Right forelimb (tissue), 1 donor: ENCODE measurements around the gene PLA2G5.

Experiments used
- DNase-seq: peaks from one replicate; pipeline ENCODE4 v3.0.0-alpha.2; 2018

Gene PLA2G5

GRCh38 chr1:20093303-20093702, 23.3 kb downstream of the PLA2G5 start:
- DNase-seq: no peak

DNA sequence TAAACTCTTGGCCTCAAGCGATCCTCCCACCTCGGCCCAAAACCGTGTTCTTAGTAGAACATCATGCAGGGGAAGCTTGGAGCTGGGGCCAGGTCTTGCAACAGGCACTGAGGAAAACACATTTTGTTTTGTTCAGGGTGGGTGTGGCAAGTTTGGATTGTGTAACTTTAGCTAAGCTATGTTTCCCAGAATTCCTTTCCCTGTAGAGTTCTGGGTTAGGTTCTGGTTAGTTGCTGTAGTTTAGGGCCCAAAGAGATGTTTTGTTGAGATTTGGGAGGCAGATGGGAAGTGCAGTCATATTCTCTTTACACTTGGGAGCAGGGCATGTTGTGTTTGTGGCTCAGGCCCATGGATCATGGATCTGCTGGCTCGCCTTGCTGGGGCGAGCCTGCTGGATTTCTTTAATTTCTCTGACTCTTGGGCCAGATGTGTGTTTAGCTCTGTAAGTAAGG, 24.0 kb downstream of the PLA2G5 start:
- no peak for DNase-seq

DNA sequence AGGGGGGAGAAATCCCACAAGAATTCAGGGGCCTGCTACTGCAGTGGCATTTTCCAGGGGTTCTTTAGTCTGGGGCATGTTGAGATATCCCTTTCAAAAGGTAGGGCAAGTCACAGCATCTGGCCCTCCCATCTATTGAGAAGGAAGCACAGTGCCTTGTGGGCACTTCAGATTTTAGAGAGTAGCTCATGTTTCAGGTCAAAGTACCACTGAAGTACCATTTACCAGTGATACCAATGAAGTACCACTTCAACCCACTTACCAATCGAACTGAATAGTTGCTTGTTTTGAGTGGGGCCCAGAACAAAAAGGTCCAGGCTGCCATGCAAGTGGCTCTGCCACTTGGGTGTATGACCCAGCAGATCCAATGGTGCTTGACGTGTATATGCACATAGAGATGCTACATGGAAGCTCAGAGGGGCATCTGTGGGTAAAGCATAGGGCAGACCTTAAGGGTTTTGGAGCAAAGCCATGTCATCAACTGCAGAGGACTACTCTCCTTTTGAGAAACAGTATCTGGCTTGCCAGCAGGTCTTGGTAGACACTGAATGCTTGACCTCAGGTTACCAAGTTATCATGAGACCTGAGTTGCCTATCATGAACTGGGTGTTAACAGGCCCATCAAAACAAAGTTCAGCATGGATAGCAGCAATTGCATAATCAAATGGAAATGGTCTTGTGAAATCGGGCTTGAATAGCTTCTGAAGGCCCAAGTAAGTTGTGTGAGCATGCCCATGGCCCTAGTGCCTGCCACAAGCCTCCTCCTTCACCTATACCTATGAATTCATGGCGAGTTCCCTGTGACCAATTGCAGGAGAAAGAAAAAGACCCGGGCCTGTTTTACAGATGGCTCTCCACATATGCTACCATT, 25.8 kb downstream of the PLA2G5 start:
- DNase-seq: no peak

DNA sequence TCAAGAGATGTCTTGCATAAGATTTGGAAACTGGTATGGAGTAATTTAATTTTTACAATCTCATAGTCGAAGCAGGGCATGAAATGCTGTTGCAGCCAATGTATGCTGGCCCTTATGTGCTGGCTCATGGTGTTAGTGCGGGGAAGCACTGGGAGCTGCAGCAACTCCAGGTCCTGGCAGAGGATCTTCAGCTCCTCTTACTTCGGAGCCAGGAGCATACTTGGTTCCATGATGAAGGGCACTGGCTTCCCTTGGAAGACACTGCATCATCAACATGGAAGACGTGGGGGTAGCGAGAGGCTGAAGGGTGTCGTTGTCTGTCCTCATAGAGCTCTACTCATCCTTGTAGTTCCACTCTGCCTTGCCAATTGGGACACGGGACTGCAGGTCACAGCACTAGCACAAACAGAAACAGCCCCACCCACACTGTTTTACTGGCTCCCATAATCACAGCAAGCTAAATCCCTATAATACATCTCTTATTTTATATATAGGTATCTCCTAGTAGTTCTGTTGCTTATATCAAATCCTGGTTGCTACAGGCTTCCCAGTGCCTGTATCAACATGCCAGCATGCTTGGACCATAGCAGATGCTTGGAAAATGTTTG, 26.9 kb downstream of the PLA2G5 start:
- no peak for DNase-seq

DNA sequence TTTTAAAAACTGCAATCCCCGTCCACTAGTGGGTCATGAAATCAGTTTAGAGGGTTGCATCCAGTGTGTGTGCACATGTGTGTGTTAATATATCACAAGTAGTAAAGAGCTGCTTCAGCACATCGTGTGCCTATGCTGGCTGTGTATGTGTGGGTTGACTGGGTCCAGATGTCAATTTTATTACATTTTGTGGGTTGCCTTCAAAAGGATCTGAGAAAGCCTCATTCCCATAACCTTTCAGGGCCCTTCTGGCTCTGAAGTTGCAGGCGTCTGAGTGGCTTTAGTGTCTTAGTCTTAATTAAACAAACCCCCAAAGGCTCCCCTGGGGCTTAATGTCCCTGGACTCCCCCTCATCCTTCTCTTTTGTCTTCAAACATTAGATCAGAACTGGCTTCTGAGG, 29.5 kb downstream of the PLA2G5 start:
- no peak for DNase-seq

GRCh38 chr1:20100632-20101355, 30.8 kb downstream of the PLA2G5 start:
- no peak for DNase-seq

DNA sequence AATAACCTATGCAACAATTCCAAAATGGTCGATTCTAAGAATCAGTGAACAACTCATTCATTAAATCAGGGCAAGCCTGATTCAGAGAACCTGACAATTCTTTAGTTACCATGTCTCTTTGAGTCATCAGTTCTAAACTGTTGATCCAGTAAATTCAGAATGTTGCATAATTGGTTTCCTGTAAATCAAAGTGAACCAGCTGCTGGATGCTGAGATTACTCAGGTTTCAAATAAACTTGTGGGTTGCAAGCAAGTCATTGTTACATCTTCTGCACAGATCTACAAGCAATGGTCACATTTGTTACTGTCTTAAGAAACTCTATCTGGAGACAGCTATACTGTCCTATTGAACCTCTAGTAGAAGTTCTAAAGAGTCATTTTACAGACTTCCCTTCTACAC, 32.9 kb downstream of the PLA2G5 start:
- DNase-seq: no peak

DNA sequence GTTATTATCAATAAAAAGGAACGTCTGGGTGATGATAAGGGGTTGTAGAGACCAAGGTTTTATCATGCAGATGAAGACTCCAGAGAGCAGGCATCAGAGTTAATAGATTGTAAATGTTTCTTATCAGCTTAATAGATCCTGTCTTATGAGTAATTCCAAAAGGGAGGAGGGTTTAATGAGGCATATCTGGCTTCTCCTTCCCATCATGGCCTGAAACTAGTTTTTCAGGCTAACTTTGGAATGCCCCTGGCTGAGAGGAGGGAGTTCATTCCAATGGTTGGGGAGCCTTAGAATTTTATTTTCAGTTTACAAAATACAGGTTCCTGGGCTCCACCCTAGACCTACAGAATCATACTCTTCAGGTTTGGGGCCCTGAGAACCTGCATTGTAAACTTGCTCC, 35.9 kb downstream of the PLA2G5 start:
- DNase-seq: no peak

DNA sequence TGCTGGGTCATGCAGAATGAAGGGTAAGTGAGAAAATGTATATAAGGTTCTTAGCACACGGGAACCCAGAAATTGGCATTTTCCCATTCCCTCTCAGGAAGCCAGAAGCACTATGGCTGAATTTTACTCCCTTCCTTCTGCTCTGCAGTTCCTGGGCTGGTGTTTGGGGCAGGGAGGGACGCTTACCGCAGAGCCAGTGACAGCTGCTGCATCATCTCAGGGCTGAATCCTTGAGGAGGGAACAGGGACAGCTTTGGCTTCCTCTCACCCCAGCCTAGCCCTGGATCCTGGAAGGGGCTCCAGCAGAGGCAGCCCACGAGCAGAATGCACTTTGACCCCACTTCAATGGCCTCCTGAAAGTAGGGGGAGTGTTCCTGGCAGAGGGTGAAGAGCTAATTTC, 37.4 kb downstream of the PLA2G5 start:
- no peak for DNase-seq

DNA sequence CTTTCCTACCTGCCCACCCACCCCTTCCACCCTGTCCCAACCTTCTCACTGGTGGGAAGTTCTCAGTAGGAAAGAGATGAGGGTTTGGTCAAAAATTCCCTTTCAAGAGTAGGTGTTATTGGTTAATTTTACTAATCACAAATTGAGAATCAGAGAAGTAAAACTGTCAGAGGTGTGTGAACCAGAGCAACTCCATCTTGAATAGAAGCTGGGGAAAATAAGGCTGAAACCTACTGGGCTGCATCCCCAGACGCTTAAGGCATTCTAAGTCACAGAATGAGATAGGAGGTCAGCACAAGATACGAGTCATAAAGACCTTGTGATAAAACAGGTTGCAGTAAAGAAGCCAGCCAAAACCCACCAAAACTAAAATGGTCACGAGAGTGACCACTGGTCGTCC, 37.8 kb downstream of the PLA2G5 start:
- DNase-seq: no peak

DNA sequence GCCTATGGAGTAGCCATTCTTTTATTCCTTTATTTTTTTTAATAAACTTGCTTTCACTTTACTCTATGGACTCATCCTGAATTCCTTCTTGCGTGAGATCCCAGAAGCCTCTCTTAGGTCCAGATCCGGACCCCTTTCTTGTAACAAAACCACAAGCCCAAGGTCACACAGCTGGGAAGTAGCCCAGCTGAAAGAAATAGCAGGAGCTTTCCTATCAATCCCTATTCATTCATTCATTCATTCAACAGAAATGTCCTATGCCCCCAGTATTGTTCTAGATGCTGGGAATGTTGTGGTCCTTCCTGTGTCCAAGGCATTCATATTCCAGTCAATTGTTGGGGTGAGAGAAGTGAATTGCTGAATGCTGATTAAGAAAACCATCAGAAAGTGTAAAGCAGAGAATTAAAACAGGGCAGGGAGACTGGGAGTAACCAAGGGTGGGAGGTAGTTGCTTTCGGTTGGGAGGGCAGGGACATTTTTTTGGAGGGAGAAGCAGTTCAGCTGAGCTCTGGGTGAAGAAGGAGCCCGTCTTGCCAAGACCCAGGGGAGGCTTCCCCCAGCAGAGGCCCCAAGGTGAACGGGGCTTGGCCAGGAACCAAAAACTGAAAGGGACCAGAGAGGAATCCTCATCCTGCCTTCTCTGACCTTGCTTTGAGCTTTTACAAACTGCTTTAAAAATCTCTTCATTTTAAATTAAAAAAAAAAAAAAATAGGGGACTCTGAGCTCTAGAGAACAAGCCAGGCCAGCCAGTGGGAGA, 38.6 kb downstream of the PLA2G5 start:
- DNase-seq: no peak

DNA sequence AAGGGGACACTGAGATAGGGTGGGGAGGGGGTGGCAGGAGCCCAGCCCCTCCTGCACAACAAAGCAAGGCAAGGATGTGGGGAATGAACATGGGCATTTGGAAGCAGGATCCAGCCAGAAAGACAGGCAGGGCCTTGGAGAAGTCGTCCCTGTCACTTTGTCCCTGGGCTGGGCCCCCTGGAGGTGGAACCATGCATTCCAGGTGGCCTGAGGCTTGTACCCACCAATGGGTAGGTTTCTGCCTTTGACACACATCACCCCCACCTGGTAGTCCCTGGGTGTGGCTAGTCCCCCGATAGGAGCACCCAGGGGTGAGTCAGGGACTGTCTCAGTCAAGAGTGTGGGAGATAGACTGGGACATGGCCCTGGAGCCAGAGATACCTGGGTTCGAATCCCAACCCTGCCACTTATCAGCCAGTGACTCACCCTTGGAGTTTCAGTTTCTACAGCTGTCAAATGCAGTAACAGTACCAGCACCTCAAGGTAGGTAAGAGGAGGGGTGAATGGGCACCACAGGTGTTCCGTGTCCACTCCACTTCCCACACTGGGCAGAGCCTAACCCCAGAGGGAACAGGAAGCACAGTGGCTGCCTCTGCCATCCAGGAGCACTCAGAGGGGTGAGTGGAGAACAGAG, 39.3 kb downstream of the PLA2G5 start:
- no peak for DNase-seq

GRCh38 chr1:20110679-20111078, 40.7 kb downstream of the PLA2G5 start:
- DNase-seq: no peak

DNA sequence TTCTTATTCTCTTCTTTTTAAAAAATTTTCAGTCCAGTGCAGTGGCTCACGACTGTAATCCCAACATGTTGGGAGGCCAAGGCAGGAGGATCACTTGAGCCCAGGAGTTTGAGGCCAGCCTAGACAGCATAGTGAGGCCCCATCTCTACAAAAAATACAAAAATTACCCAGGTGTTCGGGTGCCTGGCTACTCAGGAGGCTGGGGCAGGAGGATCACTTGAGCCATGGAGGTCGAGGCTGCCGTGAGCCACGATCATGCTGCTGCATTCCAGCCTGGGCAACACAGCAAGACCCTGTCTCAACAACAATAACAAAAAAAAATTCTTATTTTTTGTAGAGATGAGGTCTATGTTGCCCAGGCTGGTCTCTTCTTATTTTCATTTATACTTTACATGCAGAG, 41.5 kb downstream of the PLA2G5 start:
- DNase-seq: no peak

DNA sequence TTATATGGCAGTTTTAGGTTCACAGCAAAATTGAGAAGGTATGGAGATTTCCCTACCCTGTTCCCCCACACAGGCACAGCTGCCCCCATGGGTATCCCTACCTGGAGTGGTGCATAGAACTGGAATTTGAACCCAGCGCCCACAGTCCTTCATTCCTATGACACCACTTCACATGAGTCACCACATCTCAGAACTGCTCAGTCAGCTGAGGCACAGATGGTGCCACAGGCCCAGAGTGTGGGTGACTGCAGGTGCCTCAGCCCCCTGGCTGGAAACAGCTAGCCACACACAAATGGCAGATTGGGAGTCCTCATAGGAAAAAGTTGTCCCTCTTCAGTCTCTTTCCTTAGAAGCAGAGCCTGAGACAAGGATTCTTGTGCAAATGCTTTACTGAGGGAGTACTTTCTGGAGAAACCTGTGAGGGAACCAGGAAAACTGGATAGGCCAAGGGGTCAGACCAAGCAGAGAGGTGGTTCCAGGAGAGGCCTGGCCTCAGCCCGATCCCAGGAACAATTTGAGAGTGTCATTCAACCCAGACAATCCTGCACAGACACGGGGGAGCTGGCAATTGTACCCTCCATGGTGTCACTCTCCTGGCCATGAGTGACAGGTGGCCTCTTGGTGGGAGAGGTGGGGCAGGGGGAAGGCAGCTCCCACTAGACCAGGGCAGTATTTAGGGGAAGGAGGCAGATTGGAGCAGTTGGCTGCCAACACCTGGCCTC, 42.4 kb downstream of the PLA2G5 start:
- no peak for DNase-seq

DNA sequence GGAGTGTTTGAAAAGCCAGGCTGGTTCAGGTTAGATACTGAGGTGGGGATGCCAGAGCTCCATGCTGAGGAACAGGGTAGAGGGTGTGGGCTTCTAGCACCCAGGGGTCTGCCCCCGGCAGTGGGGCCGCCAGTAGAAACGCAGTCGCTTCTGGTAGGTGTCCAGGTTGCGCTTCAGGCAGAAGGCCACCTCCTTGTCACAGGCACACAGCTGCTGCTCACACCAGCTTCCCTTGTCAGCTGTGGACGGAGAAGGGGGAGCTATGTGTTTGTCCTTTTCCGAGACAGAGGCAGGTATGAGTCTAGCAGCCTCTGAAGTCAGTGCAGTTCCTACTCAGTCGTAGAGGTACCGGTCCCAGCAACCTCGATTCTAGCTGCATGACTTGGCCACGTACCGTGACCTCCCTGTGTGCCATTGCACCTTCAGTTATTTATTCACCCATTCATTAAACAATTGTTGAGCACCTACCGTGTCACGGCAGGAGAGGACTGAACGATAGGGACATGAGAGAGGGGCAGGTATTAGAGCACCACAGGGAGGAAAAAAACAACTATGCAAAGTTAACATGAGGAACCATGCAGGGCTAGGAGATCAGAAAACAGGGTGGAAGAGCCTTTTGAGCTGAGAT, 44.1 kb downstream of the PLA2G5 start:
- DNase-seq: no peak

DNA sequence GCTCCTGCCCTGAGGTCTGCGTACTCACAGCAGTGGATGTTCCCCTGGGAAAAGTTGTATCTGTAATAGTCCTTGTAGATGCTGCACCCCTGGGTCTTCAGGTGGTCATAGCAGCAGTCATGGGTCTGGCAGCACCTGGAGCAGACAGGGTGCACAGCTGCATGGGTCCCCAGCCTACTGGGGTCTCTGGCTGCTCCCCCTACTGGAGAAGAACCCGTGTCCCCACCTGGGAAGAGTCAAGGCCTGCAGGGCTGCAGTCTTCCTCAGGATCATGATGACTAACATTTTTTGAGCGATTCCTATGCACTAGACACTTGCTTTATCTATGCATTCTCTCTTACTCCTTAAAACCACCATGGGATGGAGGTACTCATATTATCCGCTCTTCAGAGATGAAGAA, 45.5 kb downstream of the PLA2G5 start:
- DNase-seq: no peak

- DNase-seq: no peak
Observed at GRCh38 chr1:20115916-20116315, 45.9 kb downstream of the PLA2G5 start.

- DNase-seq: no peak
Observed at GRCh38 chr1:20117236-20117635, 47.2 kb downstream of the PLA2G5 start.

DNA sequence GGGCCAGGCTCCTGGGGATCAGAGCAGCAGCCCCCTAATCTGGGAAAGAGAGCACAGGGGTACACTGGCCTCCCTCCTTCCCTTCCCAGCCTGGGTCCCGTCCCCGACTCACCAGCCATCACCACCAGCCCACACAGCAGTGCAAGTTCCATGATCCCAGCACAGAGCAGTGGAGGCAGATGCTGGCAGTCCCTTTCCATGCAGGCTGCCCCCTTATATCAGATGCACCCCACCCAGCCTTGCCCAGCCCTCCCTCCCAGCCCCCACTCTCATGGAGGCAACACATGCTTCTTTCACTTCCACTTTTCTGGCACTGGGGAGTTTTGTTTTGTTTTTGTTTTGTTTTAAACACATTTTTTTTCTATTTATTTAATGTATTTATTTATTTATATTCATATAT, 49.4 kb downstream of the PLA2G5 start, which contains the start of gene PLA2G2D:
TSS of gene PLA2G2D (minus strand) at position 190 of the 400 bp plus-strand sequence. CDS start at position 152, 38 bp downstream.
- no peak for DNase-seq

GRCh38 chr1:20120796-20121195, 50.8 kb downstream of the PLA2G5 start:
- no peak for DNase-seq
